ENCODE results near the gene GRPEL1. TPM values are rescaled to one million over a fixed set of nuclear protein-coding genes. Genes with fewer than 3 reads are reported as not detected.

Gene GRPEL1
- total and polyA plus RNA-seq, 9 of the 15 experiments (the other 6 are each of a cell fraction or from before 2014, with no cell fraction given), result 43.4 to 192 (median 86.6) TPM

GRCh38 chr4:7070729-7071511, 3.1 kb upstream of the GRPEL1 start (continued):
- TF ChIP-seq USF1 (CRISPR knock-in tag; IDR thresholded peaks at IDR 0.05), result peak; percentile 41; the same call in 1 of the 2 replicates
- TF ChIP-seq U2AF1 (optimal IDR thresholded peaks at IDR 0.05; ENCODE audit: low read depth, low read length), result no peak
- TF ChIP-seq FOS (IDR thresholded peaks at IDR 0.05; ENCODE audit: extremely low read depth, insufficient read length), result no peak
- no peak for TF ChIP-seq POU5F1 (IDR thresholded peaks at IDR 0.05; ENCODE audit: borderline replicate concordance, low read depth, low read length, partially characterized antibody)
- no peak for TF ChIP-seq NCOA6 (IDR thresholded peaks at IDR 0.05)
- TF ChIP-seq MAFG (tag; conservative IDR thresholded peaks at IDR 0.05), result no peak
- TF ChIP-seq, protein P1, sequence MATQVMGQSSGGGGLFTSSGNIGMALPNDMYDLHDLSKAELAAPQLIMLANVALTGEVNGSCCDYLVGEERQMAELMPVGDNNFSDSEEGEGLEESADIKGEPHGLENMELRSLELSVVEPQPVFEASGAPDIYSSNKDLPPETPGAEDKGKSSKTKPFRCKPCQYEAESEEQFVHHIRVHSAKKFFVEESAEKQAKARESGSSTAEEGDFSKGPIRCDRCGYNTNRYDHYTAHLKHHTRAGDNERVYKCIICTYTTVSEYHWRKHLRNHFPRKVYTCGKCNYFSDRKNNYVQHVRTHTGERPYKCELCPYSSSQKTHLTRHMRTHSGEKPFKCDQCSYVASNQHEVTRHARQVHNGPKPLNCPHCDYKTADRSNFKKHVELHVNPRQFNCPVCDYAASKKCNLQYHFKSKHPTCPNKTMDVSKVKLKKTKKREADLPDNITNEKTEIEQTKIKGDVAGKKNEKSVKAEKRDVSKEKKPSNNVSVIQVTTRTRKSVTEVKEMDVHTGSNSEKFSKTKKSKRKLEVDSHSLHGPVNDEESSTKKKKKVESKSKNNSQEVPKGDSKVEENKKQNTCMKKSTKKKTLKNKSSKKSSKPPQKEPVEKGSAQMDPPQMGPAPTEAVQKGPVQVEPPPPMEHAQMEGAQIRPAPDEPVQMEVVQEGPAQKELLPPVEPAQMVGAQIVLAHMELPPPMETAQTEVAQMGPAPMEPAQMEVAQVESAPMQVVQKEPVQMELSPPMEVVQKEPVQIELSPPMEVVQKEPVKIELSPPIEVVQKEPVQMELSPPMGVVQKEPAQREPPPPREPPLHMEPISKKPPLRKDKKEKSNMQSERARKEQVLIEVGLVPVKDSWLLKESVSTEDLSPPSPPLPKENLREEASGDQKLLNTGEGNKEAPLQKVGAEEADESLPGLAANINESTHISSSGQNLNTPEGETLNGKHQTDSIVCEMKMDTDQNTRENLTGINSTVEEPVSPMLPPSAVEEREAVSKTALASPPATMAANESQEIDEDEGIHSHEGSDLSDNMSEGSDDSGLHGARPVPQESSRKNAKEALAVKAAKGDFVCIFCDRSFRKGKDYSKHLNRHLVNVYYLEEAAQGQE (IDR thresholded peaks at IDR 0.05; ENCODE audit: borderline replicate concordance), result peak; percentile 83
- TF ChIP-seq, protein P1 (CRISPR knock-in tag; IDR thresholded peaks at IDR 0.05; ENCODE audit: low read depth), result no peak
- TF ChIP-seq, protein P2, sequence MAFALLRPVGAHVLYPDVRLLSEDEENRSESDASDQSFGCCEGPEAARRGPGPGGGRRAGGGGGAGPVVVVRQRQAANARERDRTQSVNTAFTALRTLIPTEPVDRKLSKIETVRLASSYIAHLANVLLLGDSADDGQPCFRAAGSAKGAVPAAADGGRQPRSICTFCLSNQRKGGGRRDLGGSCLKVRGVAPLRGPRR (CRISPR knock-in tag; IDR thresholded peaks at IDR 0.05), result no peak
- no peak for TF ChIP-seq MXI1 (IDR thresholded peaks at IDR 0.05; ENCODE audit: low read depth, low read length)
- peak; percentile 38 for TF ChIP-seq PRDM10 (IDR thresholded peaks at IDR 0.05; ENCODE audit: partially characterized antibody)
- TF ChIP-seq NFIC (IDR thresholded peaks at IDR 0.05), result no peak
- TF ChIP-seq YY1 (IDR thresholded peaks at IDR 0.05; ENCODE audit: borderline replicate concordance in 1 of 3, control insufficient read depth in 1 of 3, extremely low read depth in 1 of 3, insufficient read depth in 3 of 3, insufficient read length in 1 of 3, insufficient replicate concordance in 2 of 3, low read depth in 1 of 3, low read length in 2 of 3), result peak in 1 of 3 experiments; percentile 23

Measured in K562 (cell line).